Adrenal gland (tissue), 12 donors: ENCODE measurements around the gene SUN2. TPM values are rescaled to one million over a fixed set of nuclear protein-coding genes. Genes with fewer than 3 reads are reported as not detected.

Experiments
- DNase-seq, 7 donors: peaks; one replicate each; pipeline ENCODE4 v3.0.0-alpha.2; 2019 to 2020
- H3K27ac ChIP-seq, 5 donors: fragments of 200-600 bp; sonication (generic) in 4 of 5; 1 replicate in 3 of 5; 2 replicates in 2 of 5; pipeline versions ENCODE4 v1.5.1 to v1.8.0; 2016 to 2020; ENCODE audit warnings: mild to moderate bottlenecking in 1 of 5
- H3K27me3 ChIP-seq: fragments of 200-600 bp; 2 replicates; pipeline ENCODE4 v1.8.0; 2021
- H3K36me3 ChIP-seq, 2 donors: fragments of 200-600 bp; replicated peaks in 1 of 2; 1 replicate in 1 of 2; 2 replicates in 1 of 2; pipeline versions ENCODE4 v1.5.1 to v1.8.0; 2018 to 2022
- H3K4me1 ChIP-seq, 2 donors: fragments of 200-600 bp; replicated peaks in 1 of 2; 1 replicate in 1 of 2; 2 replicates in 1 of 2; pipeline versions ENCODE4 v1.5.1 to v1.8.0; 2018 to 2021
- H3K4me3 ChIP-seq, 4 donors: fragments of 200-600 bp; sonication (generic) in 3 of 4; one replicate each; pipeline ENCODE4 v1.5.1; 2016 to 2018
- H3K9me3 ChIP-seq, 3 donors: fragments of 200-600 bp; sonication (generic) in 1 of 3; replicated peaks in 1 of 3; 1 replicate in 2 of 3; 2 replicates in 1 of 3; pipeline versions ENCODE4 v1.5.1 to v1.8.0; 2016 to 2021
- CTCF ChIP-seq, 6 experiments: fragments of 450-650 bp in 4 of 6; fragments of 200-600 bp in 2 of 6; sonication (generic) in 1 of 6; IDR thresholded peaks; 1 replicate in 5 of 6; 2 replicates in 1 of 6; pipeline versions ENCODE4 v1.5.1 to v1.8.0; 2016 to 2021; ENCODE audit warnings: antibody characterized with exemption in 6 of 6, mild to moderate bottlenecking in 2 of 6, moderate library complexity in 1 of 6
- POLR2A ChIP-seq, 2 donors: fragments of 450-650 bp; IDR thresholded peaks; one replicate each; pipeline ENCODE4 v1.6.1; 2017; ENCODE audit warnings: antibody characterized with exemption in 2 of 2, mild to moderate bottlenecking in 2 of 2, moderate library complexity in 1 of 2
- WGBS, 4 donors: extraction: QIAGEN DNeasy Blood & Tissue Kit in 2 of 4; methylation state at CpG; one replicate each; pipeline versions ENCODE4 v1.1.5 to v1.1.7; 2013 to 2017; 5-methylcytosine and 5-hydroxymethylcytosine counted together
- intact Hi-C, 2 donors: fragments of 100-400 bp; cut with DNase I; formaldehyde crosslinking; loops; one replicate each; pipeline versions ENCODE4 v1.14.1 to v1.15.0; 2022 to 2023
- polyA plus RNA-seq, 3 donors: library from polyadenylated mRNA; stranded (reverse); fragments of 200-250 nt in 2 of 3; fragments of 350-450 nt in 1 of 3; fragmentation: Illumina TruSeq in 1 of 3; extraction: RNeasy Lipid Tissue Mini Kit (QIAGEN cat#74804) in 1 of 3; gene quantifications; one replicate each; pipeline ENCODE4 v1.2.3, GENCODE V29; 2013 to 2014
- total RNA-seq, 9 donors: library from RNA; depleted of rRNA in 4 of 9; stranded (reverse); fragments of >200 nt in 4 of 9; fragments of 120-200 nt in 1 of 9; fragmentation: NEBNext Ultra II Directional in 1 of 9; extraction: Animal tissue kit (Norgen Biotek cat#: 25700) in 1 of 9; gene quantifications; one replicate each; pipeline versions ENCODE4 v1.1.0 to v1.2.4, GENCODE V29; 2013 to 2023
- donor health status: healthy with polysubstance abuse.
- donor health status: Bipolar disorder and iron deficiency.
- donor health status: DM: yes; HTN: yes; CAD: no.
- donor health status: DM: no; HTN: no; CAD: no.
- donor health status: DM: no; HTN: no; CAD: no.
- donor health status: DM: yes; HTN: yes; CAD: no.

The SUN2 gene
- total and polyA plus RNA-seq, 12 donors, result 13.0 to 196 (median 86.9) TPM

GRCh38 chr22:38793317-38793716 is 37.5 kb upstream of the SUN2 start:
- Histone ChIP-seq H3K9me3 (no peaks in the 10 kb centered on the region), H3K27me3 (no peaks in the 10 kb centered on the region), H3K4me1 (peaks cover 15 to 21% of the 10 kb centered on the region in 2 donors), H3K36me3 (peaks cover 0 to 4% of the 10 kb centered on the region in 2 donors), H3K4me3 (peak overlapping the region; percentile 72 to 85 (median 78)), H3K27ac (peak overlapping the region in 4 of 5 donors; percentile 53 to 85 (median 68))
- WGBS, 4 donors, result 23 to 27% (median 24%) methylated on average over 7 to 9 of the region's 9 CpGs
- TF ChIP-seq CTCF (IDR thresholded peaks at IDR 0.05) (no peak), POLR2A (IDR thresholded peaks at IDR 0.05) (no peak)
- no peak for DNase-seq
- intact Hi-C loops, result no loop called here

- no peak for DNase-seq
- Histone ChIP-seq H3K36me3 (peaks cover 0 to 4% of the 10 kb centered on the region in 2 donors), H3K27me3 (no peaks in the 10 kb centered on the region), H3K4me3 (peak overlapping the region in 1 of 4 donors; percentile 72), H3K4me1 (peaks cover 20 to 26% of the 10 kb centered on the region in 2 donors), H3K9me3 (no peaks in the 10 kb centered on the region), H3K27ac (peak overlapping the region in 2 of 5 donors; percentile 74 to 85)
- WGBS, 4 donors, result 47 to 54% (median 50%) methylated on average over 4 of the region's 4 CpGs
- TF ChIP-seq CTCF (IDR thresholded peaks at IDR 0.05) (no peak), POLR2A (IDR thresholded peaks at IDR 0.05) (no peak)
- intact Hi-C loops, result no loop called here
Observed at GRCh38 chr22:38792833-38793232, 37.0 kb upstream of the SUN2 start.

- peaks cover 0 to 4% of the 10 kb centered on the region in 2 donors for H3K36me3 ChIP-seq
- peaks cover 44 to 59% of the 10 kb centered on the region in 2 donors for H3K4me1 ChIP-seq
- TF ChIP-seq POLR2A (IDR thresholded peaks at IDR 0.05) (no peak), CTCF (IDR thresholded peaks at IDR 0.05) (no peak)
- no peak overlapping the region for H3K4me3 ChIP-seq
- intact Hi-C loops, result no loop called here
- H3K27me3 ChIP-seq, result no peaks in the 10 kb centered on the region
- peak overlapping the region; percentile 55 to 90 (median 84) for H3K27ac ChIP-seq
- 85 to 90% (median 87%) methylated on average over 4 of the region's 4 CpGs for WGBS, 4 donors
- no peaks in the 10 kb centered on the region for H3K9me3 ChIP-seq
- no peak for DNase-seq
Observed at GRCh38 chr22:38789606-38790005, 33.8 kb upstream of the SUN2 start.

- 31 to 54% (median 39%) methylated on average over 6 of the region's 6 CpGs for WGBS, 4 donors
- H3K4me1 ChIP-seq, result peaks cover 44 to 61% of the 10 kb centered on the region in 2 donors
Observed at GRCh38 chr22:38788846-38789245, 33.0 kb upstream of the SUN2 start.

More at GRCh38 chr22:38788846-38789245, 33.0 kb upstream of the SUN2 start:
- Histone ChIP-seq H3K36me3 (peaks cover 0 to 4% of the 10 kb centered on the region in 2 donors), H3K9me3 (no peaks in the 10 kb centered on the region), H3K27me3 (no peaks in the 10 kb centered on the region), H3K27ac (peak overlapping the region; percentile 55 to 90 (median 84)), H3K4me3 (no peak overlapping the region)
- intact Hi-C loops, result no loop called here
- no peak for TF ChIP-seq POLR2A (IDR thresholded peaks at IDR 0.05)
- DNase-seq, result no peak
